Measurements from ENCODE around the gene NATD1. TPM values are rescaled to one million over a fixed set of nuclear protein-coding genes. Genes with fewer than 3 reads are reported as not detected.
A peak's percentile ranks its signal among the peaks of the same experiment; 100 is the strongest.

Gene NATD1
- total RNA-seq, 2 experiments from 2014 or later: 1.8 to 1.9 TPM

DNA sequence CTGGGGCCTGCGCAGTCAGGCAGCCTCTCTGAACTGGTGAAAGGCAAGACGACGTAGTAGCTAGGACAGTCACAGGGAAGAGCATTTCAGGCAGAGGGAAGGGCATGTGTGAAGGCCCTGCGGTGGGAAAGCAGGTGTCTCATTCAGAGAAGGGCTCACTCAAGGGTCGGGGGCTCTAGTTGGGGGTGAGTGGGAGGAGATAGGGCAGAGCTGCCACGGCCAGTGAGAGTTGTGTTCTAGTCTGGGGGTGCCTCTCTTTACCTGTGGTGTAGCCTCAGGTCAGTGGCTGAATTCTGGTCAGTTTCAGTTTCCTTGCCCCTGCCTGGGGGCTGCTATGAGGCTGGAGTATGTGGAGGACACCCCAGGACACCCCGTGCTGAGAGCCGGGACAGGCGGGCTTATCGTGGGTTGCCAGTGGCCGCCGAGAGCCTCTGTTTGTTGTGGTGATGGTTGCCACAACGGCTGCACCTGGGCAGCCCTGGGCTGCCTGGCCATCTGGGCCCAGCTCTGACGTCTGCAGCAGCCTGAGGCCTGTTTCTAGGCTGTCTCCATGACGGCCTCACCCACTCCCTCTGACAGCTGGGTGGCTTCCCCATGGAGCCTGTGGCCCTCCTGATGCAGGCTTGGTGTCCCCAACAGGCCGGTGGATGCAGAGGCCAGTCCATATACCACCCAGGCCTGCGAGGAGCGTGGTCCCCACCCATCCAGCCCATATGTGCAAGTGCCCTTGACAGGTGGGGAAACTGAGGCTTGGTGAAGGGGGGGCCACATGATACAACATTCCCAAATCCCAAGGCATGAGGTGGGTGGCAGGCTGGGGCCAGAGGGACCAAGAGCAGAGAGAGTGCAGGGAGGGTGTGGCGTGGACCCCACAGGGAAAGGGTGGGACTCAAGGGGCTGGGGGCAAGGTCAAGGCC lies 42.1 kb upstream of the NATD1 start:
- H3K27ac Mint-ChIP-seq: no peak overlapping the region
- no peak overlapping the region for H3K4me3 Mint-ChIP-seq
- peaks cover 7% of the 10 kb centered on the region for H3K36me3 Mint-ChIP-seq
- no peak for DNase-seq
- no peak for ATAC-seq
- CTCF ChIA-PET: interaction anchor here (0.7 kb wide), 1 partner anchor 15 kb away, joined by 4 read pairs; no protein-coding TSS in a partner anchor
- peaks cover 3% of the 10 kb centered on the region for H3K4me1 Mint-ChIP-seq
- H3K9me3 Mint-ChIP-seq (ENCODE audit: low read depth): no peaks in the 10 kb centered on the region
- no peaks in the 10 kb centered on the region for H3K27me3 Mint-ChIP-seq

DNA sequence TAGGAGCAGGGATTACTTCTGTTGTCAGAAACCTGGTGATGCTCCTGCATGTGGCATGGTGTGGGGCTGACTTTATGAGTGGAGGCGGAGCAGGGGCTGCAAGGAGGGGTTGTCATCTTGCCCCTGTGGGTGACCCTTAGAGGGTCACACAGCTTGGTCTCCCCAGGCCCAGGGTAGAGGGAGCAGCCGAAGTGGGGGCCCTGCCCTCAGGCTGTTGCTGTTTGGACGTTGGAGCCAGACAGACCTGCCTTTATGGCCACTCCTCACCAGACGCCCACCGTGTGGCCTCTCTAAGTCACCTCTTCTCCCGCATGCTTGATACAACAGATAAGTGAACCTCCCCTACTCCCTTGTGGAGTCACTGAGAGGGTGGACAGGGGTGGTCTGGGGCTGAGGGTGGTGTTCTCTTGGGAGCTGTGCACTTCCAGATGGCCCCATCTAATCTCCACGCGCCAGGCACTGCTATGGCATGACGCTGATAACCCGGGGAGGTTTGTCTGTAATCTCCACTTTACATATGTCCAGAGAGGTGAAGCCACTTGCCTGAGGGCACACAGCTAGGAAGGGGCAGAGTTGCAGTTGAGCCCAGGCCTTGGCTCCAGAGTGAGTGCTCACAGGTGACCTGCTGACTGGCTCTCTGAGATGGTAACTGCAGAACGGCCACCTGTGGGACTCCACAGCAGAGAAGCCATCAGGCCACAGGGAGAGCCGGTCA lies 41.3 kb upstream of the NATD1 start:
- Mint-ChIP-seq H3K4me1 (peaks cover 6% of the 10 kb centered on the region), H3K36me3 (peaks cover 5% of the 10 kb centered on the region), H3K9me3 (ENCODE audit: low read depth) (no peaks in the 10 kb centered on the region), H3K27me3 (no peaks in the 10 kb centered on the region), H3K4me3 (no peak overlapping the region), H3K27ac (no peak overlapping the region)
- DNase-seq (no peak), ATAC-seq (no peak)
- CTCF ChIA-PET: no interaction called here

DNA sequence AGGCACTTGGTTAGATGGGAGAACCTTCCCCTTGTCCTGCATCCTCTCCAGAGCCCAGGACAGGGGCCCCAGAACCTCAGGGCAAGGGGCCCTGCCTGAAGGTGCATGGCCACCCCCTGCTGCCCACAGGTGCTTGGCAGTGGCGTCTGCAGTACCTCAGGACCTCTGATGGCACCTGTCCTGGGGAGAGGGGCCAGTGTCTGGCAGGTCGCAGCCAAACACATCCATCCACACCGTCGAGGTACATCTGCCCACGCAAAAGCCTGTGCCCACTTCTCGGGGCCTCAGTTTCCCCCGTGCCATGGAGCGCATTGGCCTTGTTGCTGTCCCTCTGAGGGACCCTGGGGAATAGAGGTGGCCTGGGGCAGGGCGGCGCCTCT lies 40.6 kb upstream of the NATD1 start:
- H3K4me3 Mint-ChIP-seq: no peak overlapping the region
- no peaks in the 10 kb centered on the region for H3K9me3 Mint-ChIP-seq (ENCODE audit: low read depth)
- no peaks in the 10 kb centered on the region for H3K27me3 Mint-ChIP-seq
- peaks cover 3% of the 10 kb centered on the region for H3K36me3 Mint-ChIP-seq
- DNase-seq (no peak), ATAC-seq (no peak)
- H3K27ac Mint-ChIP-seq: no peak overlapping the region
- CTCF ChIA-PET: no interaction called here
- H3K4me1 Mint-ChIP-seq: peaks cover 9% of the 10 kb centered on the region

DNA sequence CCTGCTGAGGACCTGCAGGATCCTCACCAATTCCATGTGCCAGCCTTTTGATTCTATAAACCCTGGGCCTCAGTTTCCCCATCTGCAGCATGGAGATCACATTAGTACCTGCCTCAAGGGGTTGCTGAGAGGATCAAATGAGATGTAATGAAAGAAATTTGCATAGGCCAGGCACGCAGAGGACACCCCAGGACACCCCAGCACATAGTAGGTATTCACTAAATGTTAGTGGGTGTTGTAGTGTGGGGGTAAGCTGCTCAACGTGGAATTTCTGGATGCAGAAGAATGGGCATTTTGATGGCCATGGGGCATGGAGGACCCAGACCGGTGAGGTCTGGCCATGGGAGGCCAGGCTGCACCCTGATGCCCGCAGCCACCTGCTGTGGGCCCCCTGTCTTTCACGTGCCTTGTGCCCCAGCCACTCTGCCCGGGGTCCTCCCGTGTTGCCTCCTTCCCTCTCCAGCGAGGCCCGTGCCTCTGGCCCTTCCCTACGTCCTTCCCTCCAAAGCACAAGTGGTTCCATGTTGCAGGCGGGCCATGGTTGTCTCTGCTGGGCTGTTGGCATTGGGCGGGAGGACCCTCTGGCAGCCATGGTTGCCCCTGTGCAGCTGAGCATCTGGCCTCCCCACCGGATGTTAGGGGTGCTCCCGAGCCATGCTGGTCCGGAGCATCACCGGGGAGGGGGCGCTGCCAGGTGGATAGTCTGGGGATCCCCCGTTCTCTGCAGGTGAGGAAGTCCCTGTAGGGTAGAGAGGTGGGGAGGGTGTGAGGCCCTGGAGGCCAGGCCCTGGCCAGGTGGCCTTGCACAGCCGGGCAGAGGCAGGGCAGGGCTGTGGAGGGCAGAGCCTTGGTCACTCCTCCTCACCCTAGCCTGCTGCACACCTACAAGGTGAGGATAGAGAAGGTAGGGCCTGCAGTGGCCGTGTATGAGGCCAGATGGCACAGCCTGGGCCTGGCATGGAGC lies 39.9 kb upstream of the NATD1 start:
- ATAC-seq (no peak), DNase-seq (no peak)
- H3K4me3 Mint-ChIP-seq: no peak overlapping the region
- CTCF ChIA-PET: no interaction called here
- peaks cover 16% of the 10 kb centered on the region for H3K4me1 Mint-ChIP-seq
- no peak overlapping the region for H3K27ac Mint-ChIP-seq
- H3K27me3 Mint-ChIP-seq: no peaks in the 10 kb centered on the region
- H3K9me3 Mint-ChIP-seq (ENCODE audit: low read depth): no peaks in the 10 kb centered on the region
- H3K36me3 Mint-ChIP-seq: peaks cover 3% of the 10 kb centered on the region

DNA sequence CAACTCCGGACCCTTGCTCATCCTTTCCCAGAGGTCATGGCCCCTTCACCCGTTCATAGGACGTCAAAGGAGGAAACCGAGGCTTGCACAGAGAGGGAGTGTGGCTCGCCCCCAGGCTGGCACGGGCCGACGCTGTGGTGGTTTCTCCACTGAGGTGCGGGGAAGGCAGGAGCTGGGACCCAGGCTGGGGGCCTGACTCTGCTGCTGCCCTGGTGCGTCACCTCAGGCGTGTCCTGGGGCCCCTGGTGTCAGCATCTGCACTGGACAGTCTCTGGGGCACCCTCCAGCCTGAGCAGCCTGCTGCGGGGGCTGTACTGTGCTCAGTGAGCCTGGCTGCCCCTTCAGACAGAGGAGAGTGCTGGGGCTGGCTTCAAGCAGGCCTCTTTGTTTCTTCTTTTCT lies 38.7 kb upstream of the NATD1 start:
- Mint-ChIP-seq H3K27ac (no peak overlapping the region), H3K27me3 (no peaks in the 10 kb centered on the region), H3K9me3 (ENCODE audit: low read depth) (no peaks in the 10 kb centered on the region), H3K4me1 (peaks cover 29% of the 10 kb centered on the region), H3K36me3 (peaks cover 4% of the 10 kb centered on the region), H3K4me3 (no peak overlapping the region)
- ATAC-seq: no peak
- CTCF ChIA-PET: no interaction called here
- no peak for DNase-seq

DNA sequence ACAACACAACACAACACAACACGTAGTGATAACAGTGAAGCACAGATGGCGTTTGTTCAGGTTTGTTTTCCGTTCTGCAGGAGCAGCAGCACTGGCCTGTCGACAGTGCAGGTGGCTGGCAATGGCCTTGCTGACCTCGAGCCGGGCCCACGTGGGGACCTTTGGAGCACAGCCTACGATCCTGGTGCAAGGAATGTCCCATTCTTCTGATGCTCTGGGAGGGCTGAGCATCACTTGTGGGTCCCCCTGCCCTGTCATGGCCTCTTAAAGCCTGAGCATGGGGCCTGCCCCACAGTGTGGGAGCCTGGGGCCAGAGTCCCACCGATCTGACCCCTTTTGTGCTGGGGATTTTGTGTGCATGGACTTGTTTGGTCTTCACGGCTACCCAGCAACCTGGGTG lies 38.1 kb upstream of the NATD1 start:
- DNase-seq: no peak
- H3K27me3 Mint-ChIP-seq: no peaks in the 10 kb centered on the region
- no peaks in the 10 kb centered on the region for H3K9me3 Mint-ChIP-seq (ENCODE audit: low read depth)
- CTCF ChIA-PET: no interaction called here
- peaks cover 34% of the 10 kb centered on the region for H3K4me1 Mint-ChIP-seq
- no peak for ATAC-seq
- H3K27ac Mint-ChIP-seq: no peak overlapping the region
- H3K4me3 Mint-ChIP-seq: no peak overlapping the region
- peaks cover 4% of the 10 kb centered on the region for H3K36me3 Mint-ChIP-seq

DNA sequence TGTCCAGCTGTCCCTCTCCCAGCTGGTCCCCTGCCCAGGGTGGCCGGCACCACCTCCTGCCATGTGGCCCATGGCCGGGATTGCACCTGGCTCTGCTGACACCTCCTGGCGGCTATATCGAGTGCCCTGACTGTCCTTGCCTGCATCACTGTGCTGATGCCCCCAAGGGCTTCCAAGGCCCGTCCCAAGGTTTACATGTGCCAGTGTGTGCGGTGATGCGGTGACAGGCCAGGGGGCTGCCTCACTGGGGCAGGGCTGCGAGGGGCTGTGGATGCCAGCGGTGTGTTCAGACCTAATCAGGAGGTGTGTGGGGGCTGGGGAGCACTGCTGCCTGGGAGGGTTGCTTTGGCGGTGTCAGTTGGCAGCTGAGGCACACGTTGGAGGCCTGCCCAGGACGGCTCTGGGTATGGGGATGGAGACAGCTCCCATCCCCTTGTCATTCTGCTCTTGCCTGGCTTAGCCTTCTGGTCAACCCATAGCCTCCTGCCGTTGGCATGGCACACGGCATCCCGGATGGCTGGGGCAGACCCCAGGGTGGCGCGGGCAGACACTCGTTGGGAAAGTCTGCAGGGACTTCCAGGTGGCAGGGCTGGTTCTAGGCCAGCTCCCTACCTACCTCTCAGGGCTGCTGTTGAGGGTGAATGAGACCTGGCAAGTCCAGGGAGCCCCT lies 36.8 kb upstream of the NATD1 start:
- H3K27ac Mint-ChIP-seq: no peak overlapping the region
- CTCF ChIA-PET: interaction anchor here (1.2 to 1.3 kb wide), 2 partner anchors 10 to 221 kb away, joined by 3 to 5 read pairs; no protein-coding TSS in a partner anchor
- no peak overlapping the region for H3K4me3 Mint-ChIP-seq

DNA sequence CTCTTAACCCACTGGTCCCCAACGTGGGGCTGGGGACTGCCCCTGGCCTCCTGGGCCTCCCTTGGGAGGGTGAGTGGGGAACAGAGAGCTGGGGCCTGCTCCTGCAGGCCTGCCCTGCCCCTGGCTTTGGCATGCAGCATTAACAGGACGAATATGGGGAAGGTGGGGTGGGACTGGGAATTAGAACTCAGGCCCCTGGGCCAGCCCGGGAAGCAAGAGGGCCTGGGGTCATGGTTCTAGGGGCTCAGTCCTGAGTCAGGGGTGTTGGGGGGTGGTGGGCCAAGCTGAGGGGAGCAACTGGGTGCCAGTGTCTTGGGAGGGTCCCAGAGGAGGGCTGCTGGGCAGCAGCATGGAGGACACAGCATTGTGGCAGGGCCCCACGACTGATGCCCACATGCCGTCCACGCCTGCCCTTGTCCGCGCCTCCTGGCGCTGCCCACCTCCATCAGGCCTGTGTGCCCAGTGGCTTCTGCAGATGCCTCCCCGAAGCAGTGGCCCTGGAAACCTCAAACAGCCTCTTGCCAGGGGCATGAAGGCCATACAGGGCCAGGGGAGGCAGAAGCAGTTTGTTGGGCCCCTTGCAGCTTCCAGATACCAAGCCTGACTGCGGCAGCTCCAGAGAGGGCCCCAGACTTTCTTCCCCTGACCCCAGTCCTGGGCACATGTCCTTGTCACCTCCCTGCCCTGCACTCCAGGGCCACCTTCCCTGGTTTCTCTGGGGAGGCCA lies 36.1 kb upstream of the NATD1 start:
- no peak for DNase-seq
- H3K36me3 Mint-ChIP-seq: peaks cover 8% of the 10 kb centered on the region
- H3K27me3 Mint-ChIP-seq: no peaks in the 10 kb centered on the region
- H3K9me3 Mint-ChIP-seq (ENCODE audit: low read depth): no peaks in the 10 kb centered on the region
- H3K4me1 Mint-ChIP-seq: peaks cover 38% of the 10 kb centered on the region
- peak overlapping the region; percentile 93 for H3K27ac Mint-ChIP-seq
- CTCF ChIA-PET: interaction anchor here (1.2 to 1.3 kb wide), 2 partner anchors 10 to 222 kb away, joined by 3 to 5 read pairs; no protein-coding TSS in a partner anchor
- no peak overlapping the region for H3K4me3 Mint-ChIP-seq
- no peak for ATAC-seq

More for the DNA sequence above, 36.8 kb upstream of the NATD1 start:
- no peak for DNase-seq
- no peaks in the 10 kb centered on the region for H3K27me3 Mint-ChIP-seq
- ATAC-seq: no peak
- H3K9me3 Mint-ChIP-seq (ENCODE audit: low read depth): no peaks in the 10 kb centered on the region
- peaks cover 8% of the 10 kb centered on the region for H3K36me3 Mint-ChIP-seq
- H3K4me1 Mint-ChIP-seq: peaks cover 38% of the 10 kb centered on the region

DNA sequence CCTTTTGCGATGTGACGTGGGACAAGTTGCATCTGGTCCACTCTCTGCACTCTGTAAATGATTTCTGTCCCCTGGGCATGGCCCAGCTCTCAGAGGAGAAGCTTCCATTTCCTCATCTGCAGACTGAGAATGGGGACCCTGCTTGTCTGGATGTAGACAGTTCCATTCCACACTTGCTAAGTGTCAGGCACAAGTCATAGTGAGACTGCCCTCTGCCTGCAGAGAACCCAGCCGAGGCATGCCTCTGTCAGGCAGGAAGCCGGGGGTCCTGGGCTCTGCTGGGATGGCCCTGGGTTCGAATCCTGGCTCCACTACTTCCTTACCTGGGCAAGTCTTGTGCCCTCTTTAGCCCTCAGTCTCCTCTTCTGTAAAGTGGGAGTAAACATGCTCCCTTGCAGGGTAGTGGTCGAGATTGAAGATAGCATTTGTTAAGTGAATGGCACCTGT lies 35.4 kb upstream of the NATD1 start:
- Mint-ChIP-seq H3K4me1 (peaks cover 38% of the 10 kb centered on the region), H3K27me3 (no peaks in the 10 kb centered on the region), H3K27ac (peak overlapping the region; percentile 93), H3K36me3 (peaks cover 8% of the 10 kb centered on the region), H3K9me3 (ENCODE audit: low read depth) (no peaks in the 10 kb centered on the region), H3K4me3 (peak overlapping the region; percentile 87)
- no peak for ATAC-seq
- DNase-seq: peak; percentile 78
- CTCF ChIA-PET: interaction anchor here (0.6 to 4.0 kb wide), 6 partner anchors 9 to 262 kb away, joined by 3 to 30 read pairs (median 9); partner anchors contain the start of gene USP22

DNA sequence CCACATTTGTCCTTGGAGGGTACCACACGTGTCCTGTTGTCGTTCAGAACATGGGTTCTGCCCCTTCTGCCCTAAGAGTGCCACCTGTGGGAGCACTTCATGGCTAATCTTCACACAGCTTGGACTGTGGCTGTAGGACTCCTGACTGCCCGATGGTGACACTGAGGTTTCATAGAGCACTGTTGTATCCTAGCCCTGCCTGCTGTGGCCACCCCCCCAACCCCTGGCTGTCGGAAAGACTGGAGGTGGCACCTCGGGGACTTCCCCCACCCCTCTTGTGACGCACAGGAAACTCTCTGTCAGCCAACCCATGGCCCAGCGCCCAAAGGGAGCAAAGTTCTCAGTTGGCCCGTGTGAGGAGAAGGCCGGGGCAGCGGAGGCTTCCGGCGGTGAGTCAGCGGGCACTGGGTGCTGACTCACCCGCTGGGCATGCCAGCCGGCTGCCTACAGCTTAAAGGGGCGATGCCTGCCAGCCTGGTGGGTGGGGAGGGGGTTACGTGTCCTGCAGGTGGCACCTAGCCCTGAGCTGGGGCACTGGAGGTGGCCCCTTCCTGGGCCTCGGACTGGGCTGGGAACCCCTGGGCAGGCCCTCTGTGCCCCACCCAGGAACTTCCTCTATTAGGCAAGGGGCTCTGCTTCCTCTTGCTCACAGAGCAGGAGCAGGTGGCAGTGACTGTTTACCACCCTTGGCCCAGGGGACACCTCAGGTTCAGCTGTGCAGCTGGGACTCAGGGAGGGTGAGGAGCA lies 34.7 kb upstream of the NATD1 start:
- Mint-ChIP-seq H3K36me3 (peaks cover 8% of the 10 kb centered on the region), H3K27me3 (no peaks in the 10 kb centered on the region), H3K4me3 (peak overlapping the region; percentile 87), H3K9me3 (ENCODE audit: low read depth) (no peaks in the 10 kb centered on the region), H3K27ac (peak overlapping the region; percentile 93), H3K4me1 (peaks cover 40% of the 10 kb centered on the region)
- DNase-seq (peak; percentile 97), ATAC-seq (peak; percentile 63)
- CTCF ChIA-PET: interaction anchor here (0.6 to 4.0 kb wide), 8 partner anchors 8 to 485 kb away, joined by 3 to 30 read pairs (median 4); partner anchors contain the start of gene USP22

DNA sequence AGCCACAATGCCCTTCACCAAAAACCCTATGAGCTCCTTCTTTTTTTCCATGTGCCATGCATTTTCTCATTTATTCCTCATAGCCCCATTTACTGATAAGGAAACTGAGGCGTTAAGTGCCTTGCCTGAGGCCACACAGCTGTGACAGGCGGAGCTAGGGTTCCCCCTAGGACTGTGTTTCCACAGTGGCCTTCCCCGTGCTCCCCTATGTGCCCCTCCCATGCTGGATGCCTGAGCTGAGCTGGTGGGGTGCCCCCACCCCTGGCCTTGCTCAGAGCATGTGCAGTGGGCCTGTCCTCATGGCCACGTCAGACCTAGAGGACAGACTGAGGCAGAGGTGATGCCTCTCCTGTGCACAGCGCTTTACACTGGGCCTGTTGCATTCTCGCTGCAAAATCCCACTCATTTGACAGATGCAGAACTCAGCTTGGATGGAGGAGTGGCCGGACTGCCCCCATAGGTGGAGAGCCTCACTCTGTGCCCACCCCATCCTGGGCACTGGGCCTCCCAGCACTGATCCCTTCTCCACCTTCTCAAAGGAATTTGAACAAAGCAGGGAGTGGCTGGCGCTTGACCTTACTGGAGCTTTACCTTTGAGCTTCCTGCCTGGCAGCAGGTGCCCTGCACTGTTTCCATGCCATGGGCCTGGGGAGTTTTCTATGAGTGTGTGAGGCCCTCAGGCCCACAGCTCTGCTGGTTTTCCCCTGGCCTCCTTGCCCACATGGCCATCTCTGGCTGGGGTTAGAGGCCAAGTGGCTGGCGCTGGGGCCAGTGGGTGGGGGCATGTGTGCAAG lies 33.9 kb upstream of the NATD1 start:
- Mint-ChIP-seq H3K27ac (peak overlapping the region; percentile 93), H3K9me3 (ENCODE audit: low read depth) (no peaks in the 10 kb centered on the region), H3K4me1 (peaks cover 40% of the 10 kb centered on the region), H3K4me3 (peak overlapping the region; percentile 87), H3K27me3 (no peaks in the 10 kb centered on the region), H3K36me3 (peaks cover 6% of the 10 kb centered on the region)
- CTCF ChIA-PET: interaction anchor here (0.6 to 4.0 kb wide), 8 partner anchors 8 to 484 kb away, joined by 3 to 30 read pairs (median 6); no protein-coding TSS in a partner anchor
- no peak for ATAC-seq
- DNase-seq: peak; percentile 49
